GM21447 (cell line): ENCODE data around the gene KIF21A.

Experiments used
- ATAC-seq: cut with Tn5 transposase; IDR thresholded peaks from one replicate; pipeline ENCODE4 v1.9.1; 2021; ENCODE audit not compliant: unreplicated experiment

Gene KIF21A

GRCh38 chr12:39392154-39392925 lies 50.6 kb downstream of the KIF21A start:
- ATAC-seq = no peak

- ATAC-seq = no peak
Observed at GRCh38 chr12:39390752-39391151, 52.2 kb downstream of the KIF21A start.

- ATAC-seq = no peak
Observed at GRCh38 chr12:39389399-39390150, 53.3 kb downstream of the KIF21A start.

GRCh38 chr12:39386335-39386734 lies 56.6 kb downstream of the KIF21A start:
- no peak for ATAC-seq

- ATAC-seq = no peak
Observed at GRCh38 chr12:39383114-39383513, 59.8 kb downstream of the KIF21A start.

GRCh38 chr12:39380090-39380489 lies 62.8 kb downstream of the KIF21A start:
- no peak for ATAC-seq

GRCh38 chr12:39378341-39378740 lies 64.6 kb downstream of the KIF21A start:
- ATAC-seq = no peak

- ATAC-seq = no peak
Observed at GRCh38 chr12:39375206-39375808, 67.6 kb downstream of the KIF21A start.

GRCh38 chr12:39372929-39373328 lies 70.0 kb downstream of the KIF21A start:
- ATAC-seq = peak; percentile 89

GRCh38 chr12:39372204-39372925 lies 70.6 kb downstream of the KIF21A start:
- no peak for ATAC-seq

GRCh38 chr12:39369756-39370155 lies 73.2 kb downstream of the KIF21A start:
- no peak for ATAC-seq

- no peak for ATAC-seq
Observed at GRCh38 chr12:39368891-39369290, 74.0 kb downstream of the KIF21A start.

- no peak for ATAC-seq
Observed at GRCh38 chr12:39368096-39368495, 74.8 kb downstream of the KIF21A start.

GRCh38 chr12:39367494-39367893 lies 75.4 kb downstream of the KIF21A start:
- ATAC-seq = no peak

- no peak for ATAC-seq
Observed at GRCh38 chr12:39365364-39366001, 77.4 kb downstream of the KIF21A start.

GRCh38 chr12:39364196-39364595 lies 78.7 kb downstream of the KIF21A start:
- ATAC-seq = no peak

- ATAC-seq = no peak
Observed at GRCh38 chr12:39359645-39360044, 83.3 kb downstream of the KIF21A start.

GRCh38 chr12:39357041-39357440 lies 85.9 kb downstream of the KIF21A start:
- ATAC-seq = no peak

GRCh38 chr12:39355841-39356240 lies 87.1 kb downstream of the KIF21A start:
- no peak for ATAC-seq

- no peak for ATAC-seq
Observed at GRCh38 chr12:39354955-39355354, 88.0 kb downstream of the KIF21A start.
